ENCODE data around the gene GFY.
A peak's percentile ranks its signal among the peaks of the same experiment; 100 is the strongest.

The GFY gene

DNA sequence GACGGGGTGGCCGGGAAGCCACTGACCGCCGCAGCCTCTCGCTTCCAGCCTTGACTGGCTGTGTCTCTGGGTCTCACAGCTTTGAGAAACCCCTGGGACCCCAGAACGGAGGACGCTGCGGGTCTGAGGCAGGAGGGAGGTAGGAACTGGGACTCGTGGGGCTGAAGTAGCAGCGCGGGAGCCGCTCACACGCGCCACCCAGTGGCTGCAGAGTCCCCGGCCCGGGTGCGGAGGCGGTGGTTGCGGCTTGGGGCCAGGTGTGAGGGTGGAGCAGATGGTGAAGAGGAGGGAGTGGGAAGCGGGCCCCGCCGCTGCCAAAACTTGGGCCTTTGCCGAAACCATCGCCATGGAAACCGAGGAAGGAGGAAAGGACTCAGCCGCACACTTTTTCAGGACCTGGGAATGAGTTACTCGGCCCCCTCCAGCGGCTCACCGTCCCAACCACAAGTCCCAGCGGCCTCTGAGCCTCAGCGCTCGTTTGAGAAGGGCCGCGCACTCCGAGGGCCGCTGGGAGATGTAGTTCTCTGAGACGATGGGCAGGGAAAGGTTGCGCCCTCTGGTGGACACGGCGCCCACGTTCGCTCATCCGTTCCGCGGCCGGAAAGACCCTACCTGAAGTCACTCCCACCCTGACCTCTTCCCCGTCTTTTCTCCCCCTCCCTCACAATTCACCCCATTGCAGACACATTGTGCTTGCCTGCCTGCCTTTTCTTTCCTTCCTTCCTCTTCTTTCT is 18.3 kb downstream of the GFY start (continued):
- TF ChIP-seq, protein P1, sequence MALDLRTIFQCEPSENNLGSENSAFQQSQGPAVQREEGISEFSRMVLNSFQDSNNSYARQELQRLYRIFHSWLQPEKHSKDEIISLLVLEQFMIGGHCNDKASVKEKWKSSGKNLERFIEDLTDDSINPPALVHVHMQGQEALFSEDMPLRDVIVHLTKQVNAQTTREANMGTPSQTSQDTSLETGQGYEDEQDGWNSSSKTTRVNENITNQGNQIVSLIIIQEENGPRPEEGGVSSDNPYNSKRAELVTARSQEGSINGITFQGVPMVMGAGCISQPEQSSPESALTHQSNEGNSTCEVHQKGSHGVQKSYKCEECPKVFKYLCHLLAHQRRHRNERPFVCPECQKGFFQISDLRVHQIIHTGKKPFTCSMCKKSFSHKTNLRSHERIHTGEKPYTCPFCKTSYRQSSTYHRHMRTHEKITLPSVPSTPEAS (tag by site-specific recombination; IDR thresholded peaks at IDR 0.05) = no peak; the same call in 1 of the 2 replicates
- peak; percentile 69 for TF ChIP-seq ZNF629 (tag by site-specific recombination; IDR thresholded peaks at IDR 0.05)
- TF ChIP-seq ZNF433 (tag by site-specific recombination; IDR thresholded peaks at IDR 0.05; ENCODE audit: low read depth) = no peak
- peak; percentile 60 for TF ChIP-seq GLIS1 (tag by site-specific recombination; IDR thresholded peaks at IDR 0.05)
- no peak for TF ChIP-seq ZNF623 (tag by site-specific recombination; IDR thresholded peaks at IDR 0.05)
- TF ChIP-seq, protein P2, sequence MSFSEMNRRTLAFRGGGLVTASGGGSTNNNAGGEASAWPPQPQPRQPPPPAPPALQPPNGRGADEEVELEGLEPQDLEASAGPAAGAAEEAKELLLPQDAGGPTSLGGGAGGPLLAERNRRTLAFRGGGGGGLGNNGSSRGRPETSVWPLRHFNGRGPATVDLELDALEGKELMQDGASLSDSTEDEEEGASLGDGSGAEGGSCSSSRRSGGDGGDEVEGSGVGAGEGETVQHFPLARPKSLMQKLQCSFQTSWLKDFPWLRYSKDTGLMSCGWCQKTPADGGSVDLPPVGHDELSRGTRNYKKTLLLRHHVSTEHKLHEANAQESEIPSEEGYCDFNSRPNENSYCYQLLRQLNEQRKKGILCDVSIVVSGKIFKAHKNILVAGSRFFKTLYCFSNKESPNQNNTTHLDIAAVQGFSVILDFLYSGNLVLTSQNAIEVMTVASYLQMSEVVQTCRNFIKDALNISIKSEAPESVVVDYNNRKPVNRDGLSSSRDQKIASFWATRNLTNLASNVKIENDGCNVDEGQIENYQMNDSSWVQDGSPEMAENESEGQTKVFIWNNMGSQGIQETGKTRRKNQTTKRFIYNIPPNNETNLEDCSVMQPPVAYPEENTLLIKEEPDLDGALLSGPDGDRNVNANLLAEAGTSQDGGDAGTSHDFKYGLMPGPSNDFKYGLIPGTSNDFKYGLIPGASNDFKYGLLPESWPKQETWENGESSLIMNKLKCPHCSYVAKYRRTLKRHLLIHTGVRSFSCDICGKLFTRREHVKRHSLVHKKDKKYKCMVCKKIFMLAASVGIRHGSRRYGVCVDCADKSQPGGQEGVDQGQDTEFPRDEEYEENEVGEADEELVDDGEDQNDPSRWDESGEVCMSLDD (tag by site-specific recombination; IDR thresholded peaks at IDR 0.05) = peak; percentile 83
- 0 out of 2 replicates have a peak, but pooled peaks have one; percentile 49 for TF ChIP-seq IKZF3 (tag by site-specific recombination; IDR thresholded peaks at IDR 0.05)
- TF ChIP-seq, protein P3, sequence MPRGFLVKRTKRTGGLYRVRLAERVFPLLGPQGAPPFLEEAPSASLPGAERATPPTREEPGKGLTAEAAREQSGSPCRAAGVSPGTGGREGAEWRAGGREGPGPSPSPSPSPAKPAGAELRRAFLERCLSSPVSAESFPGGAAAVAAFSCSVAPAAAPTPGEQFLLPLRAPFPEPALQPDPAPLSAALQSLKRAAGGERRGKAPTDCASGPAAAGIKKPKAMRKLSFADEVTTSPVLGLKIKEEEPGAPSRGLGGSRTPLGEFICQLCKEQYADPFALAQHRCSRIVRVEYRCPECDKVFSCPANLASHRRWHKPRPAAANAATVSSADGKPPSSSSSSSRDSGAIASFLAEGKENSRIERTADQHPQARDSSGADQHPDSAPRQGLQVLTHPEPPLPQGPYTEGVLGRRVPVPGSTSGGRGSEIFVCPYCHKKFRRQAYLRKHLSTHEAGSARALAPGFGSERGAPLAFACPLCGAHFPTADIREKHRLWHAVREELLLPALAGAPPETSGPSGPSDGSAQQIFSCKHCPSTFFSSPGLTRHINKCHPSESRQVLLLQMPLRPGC (tag by site-specific recombination; IDR thresholded peaks at IDR 0.05) = no peak
- TF ChIP-seq ZNF561 (tag by site-specific recombination; IDR thresholded peaks at IDR 0.05; ENCODE audit: borderline replicate concordance) = no peak; the same call in 1 of the 2 replicates
- TF ChIP-seq, protein P4, sequence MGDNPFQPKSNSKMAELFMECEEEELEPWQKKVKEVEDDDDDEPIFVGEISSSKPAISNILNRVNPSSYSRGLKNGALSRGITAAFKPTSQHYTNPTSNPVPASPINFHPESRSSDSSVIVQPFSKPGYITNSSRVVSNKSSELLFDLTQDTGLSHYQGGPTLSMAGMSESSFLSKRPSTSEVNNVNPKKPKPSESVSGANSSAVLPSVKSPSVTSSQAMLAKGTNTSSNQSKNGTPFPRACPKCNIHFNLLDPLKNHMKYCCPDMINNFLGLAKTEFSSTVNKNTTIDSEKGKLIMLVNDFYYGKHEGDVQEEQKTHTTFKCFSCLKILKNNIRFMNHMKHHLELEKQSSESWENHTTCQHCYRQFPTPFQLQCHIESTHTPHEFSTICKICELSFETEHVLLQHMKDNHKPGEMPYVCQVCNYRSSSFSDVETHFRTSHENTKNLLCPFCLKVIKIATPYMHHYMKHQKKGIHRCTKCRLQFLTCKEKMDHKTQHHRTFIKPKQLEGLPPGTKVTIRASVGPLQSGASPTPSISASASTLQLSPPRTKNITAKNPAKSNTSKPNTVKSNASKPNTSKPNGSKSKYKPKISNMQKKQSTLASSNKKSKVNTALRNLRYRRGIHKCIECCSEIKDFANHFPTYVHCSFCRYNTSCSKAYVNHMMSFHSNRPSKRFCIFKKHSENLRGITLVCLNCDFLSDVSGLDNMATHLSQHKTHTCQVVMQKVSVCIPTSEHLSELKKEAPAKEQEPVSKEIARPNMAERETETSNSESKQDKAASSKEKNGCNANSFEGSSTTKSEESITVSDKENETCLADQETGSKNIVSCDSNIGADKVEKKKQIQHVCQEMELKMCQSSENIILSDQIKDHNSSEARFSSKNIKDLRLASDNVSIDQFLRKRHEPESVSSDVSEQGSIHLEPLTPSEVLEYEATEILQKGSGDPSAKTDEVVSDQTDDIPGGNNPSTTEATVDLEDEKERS (tag by site-specific recombination; IDR thresholded peaks at IDR 0.05) = 0 out of 2 replicates have a peak, but pooled peaks have one; percentile 12
- no peak; the same call in 1 of the 2 replicates for TF ChIP-seq GLI4 (tag by site-specific recombination; IDR thresholded peaks at IDR 0.05)
- TF ChIP-seq, protein P5, sequence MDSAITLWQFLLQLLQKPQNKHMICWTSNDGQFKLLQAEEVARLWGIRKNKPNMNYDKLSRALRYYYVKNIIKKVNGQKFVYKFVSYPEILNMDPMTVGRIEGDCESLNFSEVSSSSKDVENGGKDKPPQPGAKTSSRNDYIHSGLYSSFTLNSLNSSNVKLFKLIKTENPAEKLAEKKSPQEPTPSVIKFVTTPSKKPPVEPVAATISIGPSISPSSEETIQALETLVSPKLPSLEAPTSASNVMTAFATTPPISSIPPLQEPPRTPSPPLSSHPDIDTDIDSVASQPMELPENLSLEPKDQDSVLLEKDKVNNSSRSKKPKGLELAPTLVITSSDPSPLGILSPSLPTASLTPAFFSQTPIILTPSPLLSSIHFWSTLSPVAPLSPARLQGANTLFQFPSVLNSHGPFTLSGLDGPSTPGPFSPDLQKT (IDR thresholded peaks at IDR 0.05; ENCODE audit: borderline replicate concordance, low read depth, low read length) = no peak
- peak; percentile 22 for TF ChIP-seq KLF9 (tag by site-specific recombination; IDR thresholded peaks at IDR 0.05; ENCODE audit: low read depth)
- peak; percentile 76 for TF ChIP-seq ZNF394 (tag by site-specific recombination; IDR thresholded peaks at IDR 0.05; ENCODE audit: borderline replicate concordance)
- peak; percentile 89 for TF ChIP-seq GLIS2 (tag by site-specific recombination; IDR thresholded peaks at IDR 0.05)
- TF ChIP-seq GFI1B (tag by site-specific recombination; IDR thresholded peaks at IDR 0.05) = no peak
- no peak for TF ChIP-seq GLI2 (tag by site-specific recombination; IDR thresholded peaks at IDR 0.05; ENCODE audit: borderline replicate concordance, low read depth)
- peak; percentile 93 for TF ChIP-seq ZEB2 (tag by site-specific recombination; IDR thresholded peaks at IDR 0.05)
- TF ChIP-seq, protein P6, sequence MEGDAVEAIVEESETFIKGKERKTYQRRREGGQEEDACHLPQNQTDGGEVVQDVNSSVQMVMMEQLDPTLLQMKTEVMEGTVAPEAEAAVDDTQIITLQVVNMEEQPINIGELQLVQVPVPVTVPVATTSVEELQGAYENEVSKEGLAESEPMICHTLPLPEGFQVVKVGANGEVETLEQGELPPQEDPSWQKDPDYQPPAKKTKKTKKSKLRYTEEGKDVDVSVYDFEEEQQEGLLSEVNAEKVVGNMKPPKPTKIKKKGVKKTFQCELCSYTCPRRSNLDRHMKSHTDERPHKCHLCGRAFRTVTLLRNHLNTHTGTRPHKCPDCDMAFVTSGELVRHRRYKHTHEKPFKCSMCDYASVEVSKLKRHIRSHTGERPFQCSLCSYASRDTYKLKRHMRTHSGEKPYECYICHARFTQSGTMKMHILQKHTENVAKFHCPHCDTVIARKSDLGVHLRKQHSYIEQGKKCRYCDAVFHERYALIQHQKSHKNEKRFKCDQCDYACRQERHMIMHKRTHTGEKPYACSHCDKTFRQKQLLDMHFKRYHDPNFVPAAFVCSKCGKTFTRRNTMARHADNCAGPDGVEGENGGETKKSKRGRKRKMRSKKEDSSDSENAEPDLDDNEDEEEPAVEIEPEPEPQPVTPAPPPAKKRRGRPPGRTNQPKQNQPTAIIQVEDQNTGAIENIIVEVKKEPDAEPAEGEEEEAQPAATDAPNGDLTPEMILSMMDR (tag by site-specific recombination; IDR thresholded peaks at IDR 0.05) = peak; percentile 99
- peak; percentile 51; the same call in 1 of the 2 replicates for TF ChIP-seq ZBTB8A (tag by site-specific recombination; IDR thresholded peaks at IDR 0.05)
- no peak for TF ChIP-seq SCRT1 (tag by site-specific recombination; IDR thresholded peaks at IDR 0.05; ENCODE audit: borderline replicate concordance)
- TF ChIP-seq HOXC10 (CRISPR knock-in tag; IDR thresholded peaks at IDR 0.05) = no peak
- TF ChIP-seq ZNF211 (tag by site-specific recombination; IDR thresholded peaks at IDR 0.05; ENCODE audit: low read depth) = no peak
- no peak for TF ChIP-seq SETDB1 (IDR thresholded peaks at IDR 0.05; ENCODE audit: insufficient read length, low read length)
- no peak for TF ChIP-seq ZNF416 (tag by site-specific recombination; IDR thresholded peaks at IDR 0.05)
